ENCODE measurements around the gene APEH. TPM values are rescaled to one million over a fixed set of nuclear protein-coding genes. Genes with fewer than 3 reads are reported as not detected.

APEH gene
- total and polyA plus RNA-seq, 2 of the 13 experiments (the other 11 are each of a cell fraction or from before 2014, with no cell fraction given): 116 to 130 TPM

GRCh38 chr3:49666592-49666991 lies 7.6 kb upstream of the APEH start (continued):
- TF ChIP-seq, protein P1, sequence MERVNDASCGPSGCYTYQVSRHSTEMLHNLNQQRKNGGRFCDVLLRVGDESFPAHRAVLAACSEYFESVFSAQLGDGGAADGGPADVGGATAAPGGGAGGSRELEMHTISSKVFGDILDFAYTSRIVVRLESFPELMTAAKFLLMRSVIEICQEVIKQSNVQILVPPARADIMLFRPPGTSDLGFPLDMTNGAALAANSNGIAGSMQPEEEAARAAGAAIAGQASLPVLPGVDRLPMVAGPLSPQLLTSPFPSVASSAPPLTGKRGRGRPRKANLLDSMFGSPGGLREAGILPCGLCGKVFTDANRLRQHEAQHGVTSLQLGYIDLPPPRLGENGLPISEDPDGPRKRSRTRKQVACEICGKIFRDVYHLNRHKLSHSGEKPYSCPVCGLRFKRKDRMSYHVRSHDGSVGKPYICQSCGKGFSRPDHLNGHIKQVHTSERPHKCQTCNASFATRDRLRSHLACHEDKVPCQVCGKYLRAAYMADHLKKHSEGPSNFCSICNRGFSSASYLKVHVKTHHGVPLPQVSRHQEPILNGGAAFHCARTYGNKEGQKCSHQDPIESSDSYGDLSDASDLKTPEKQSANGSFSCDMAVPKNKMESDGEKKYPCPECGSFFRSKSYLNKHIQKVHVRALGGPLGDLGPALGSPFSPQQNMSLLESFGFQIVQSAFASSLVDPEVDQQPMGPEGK (CRISPR knock-in tag; IDR thresholded peaks at IDR 0.05): peak; percentile 72
- TF ChIP-seq ZNF577 (CRISPR knock-in tag; IDR thresholded peaks at IDR 0.05; ENCODE audit: borderline replicate concordance, low read depth) (no peak), MTA3 (CRISPR knock-in tag; IDR thresholded peaks at IDR 0.05) (no peak), ZNF773 (CRISPR knock-in tag; IDR thresholded peaks at IDR 0.05; ENCODE audit: borderline replicate concordance) (no peak), FOXP1 (IDR thresholded peaks at IDR 0.05) (no peak), FOXP1 (CRISPR knock-in tag; IDR thresholded peaks at IDR 0.05) (no peak), NR2F1 (CRISPR knock-in tag; IDR thresholded peaks at IDR 0.05) (peak; percentile 56 to 77; a peak in 3 of 4 replicates), PHF20 (CRISPR knock-in tag; IDR thresholded peaks at IDR 0.05) (no peak), SMAD9 (CRISPR knock-in tag; IDR thresholded peaks at IDR 0.05) (no peak), ONECUT2 (CRISPR knock-in tag; IDR thresholded peaks at IDR 0.05) (no peak), NFE2L1 (CRISPR knock-in tag; IDR thresholded peaks at IDR 0.05; ENCODE audit: borderline replicate concordance) (no peak), ZNF740 (CRISPR knock-in tag; IDR thresholded peaks at IDR 0.05) (no peak), ZNF607 (CRISPR knock-in tag; IDR thresholded peaks at IDR 0.05; ENCODE audit: borderline replicate concordance) (no peak), GTF2F1 (IDR thresholded peaks at IDR 0.05; ENCODE audit: low read length) (no peak), ZSCAN29 (CRISPR knock-in tag; conservative IDR thresholded peaks at IDR 0.05) (no peak), ZNF280D (CRISPR knock-in tag; IDR thresholded peaks at IDR 0.05) (no peak), SRSF1 (optimal IDR thresholded peaks at IDR 0.05; ENCODE audit: low read depth, low read length) (no peak), CCDC6 (CRISPR knock-in tag; IDR thresholded peaks at IDR 0.05) (no peak), AHR (CRISPR knock-in tag; IDR thresholded peaks at IDR 0.05) (no peak), AGO2 (optimal IDR thresholded peaks at IDR 0.05; ENCODE audit: low read depth, low read length) (no peak), RARG (CRISPR knock-in tag; IDR thresholded peaks at IDR 0.05; ENCODE audit: low read depth) (no peak), TRIM24 (CRISPR knock-in tag; IDR thresholded peaks at IDR 0.05) (no peak), IRF2 (CRISPR knock-in tag; IDR thresholded peaks at IDR 0.05) (no peak)
- TF ChIP-seq, protein P2, sequence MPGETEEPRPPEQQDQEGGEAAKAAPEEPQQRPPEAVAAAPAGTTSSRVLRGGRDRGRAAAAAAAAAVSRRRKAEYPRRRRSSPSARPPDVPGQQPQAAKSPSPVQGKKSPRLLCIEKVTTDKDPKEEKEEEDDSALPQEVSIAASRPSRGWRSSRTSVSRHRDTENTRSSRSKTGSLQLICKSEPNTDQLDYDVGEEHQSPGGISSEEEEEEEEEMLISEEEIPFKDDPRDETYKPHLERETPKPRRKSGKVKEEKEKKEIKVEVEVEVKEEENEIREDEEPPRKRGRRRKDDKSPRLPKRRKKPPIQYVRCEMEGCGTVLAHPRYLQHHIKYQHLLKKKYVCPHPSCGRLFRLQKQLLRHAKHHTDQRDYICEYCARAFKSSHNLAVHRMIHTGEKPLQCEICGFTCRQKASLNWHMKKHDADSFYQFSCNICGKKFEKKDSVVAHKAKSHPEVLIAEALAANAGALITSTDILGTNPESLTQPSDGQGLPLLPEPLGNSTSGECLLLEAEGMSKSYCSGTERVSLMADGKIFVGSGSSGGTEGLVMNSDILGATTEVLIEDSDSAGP (CRISPR knock-in tag; IDR thresholded peaks at IDR 0.05; ENCODE audit: borderline replicate concordance): no peak
- TF ChIP-seq, protein P3, sequence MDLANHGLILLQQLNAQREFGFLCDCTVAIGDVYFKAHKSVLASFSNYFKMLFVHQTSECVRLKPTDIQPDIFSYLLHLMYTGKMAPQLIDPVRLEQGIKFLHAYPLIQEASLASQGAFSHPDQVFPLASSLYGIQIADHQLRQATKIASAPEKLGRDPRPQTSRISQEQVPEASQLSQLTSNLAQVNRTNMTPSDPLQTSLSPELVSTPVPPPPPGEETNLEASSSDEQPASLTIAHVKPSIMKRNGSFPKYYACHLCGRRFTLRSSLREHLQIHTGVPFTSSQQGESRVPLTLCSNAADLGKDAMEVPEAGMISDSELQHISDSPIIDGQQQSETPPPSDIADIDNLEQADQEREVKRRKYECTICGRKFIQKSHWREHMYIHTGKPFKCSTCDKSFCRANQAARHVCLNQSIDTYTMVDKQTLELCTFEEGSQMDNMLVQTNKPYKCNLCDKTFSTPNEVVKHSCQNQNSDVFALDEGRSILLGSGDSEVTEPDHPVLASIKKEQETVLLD (CRISPR knock-in tag; IDR thresholded peaks at IDR 0.05; ENCODE audit: low read depth): no peak
